Hepatocyte (in vitro differentiated cells): Measurements from ENCODE around the gene CNN3. TPM values are rescaled to one million over a fixed set of nuclear protein-coding genes. Genes with fewer than 3 reads are reported as not detected.
A peak's percentile ranks its signal among the peaks of the same experiment; 100 is the strongest.

Experiments used
- DNase-seq: peaks from one replicate; pipeline ENCODE4 v3.0.0-alpha.2; 2016; ENCODE audit warnings: low spot score
- H2AFZ ChIP-seq: fragments of 200-600 bp; sonication (generic); 2 replicates; pipeline ENCODE4 v1.6.0; 2016; ENCODE audit warnings: antibody characterized with exemption, mild to moderate bottlenecking
- H3K27ac ChIP-seq: fragments of 200-600 bp; sonication (generic); 2 replicates; pipeline ENCODE4 v1.5.1; 2016; ENCODE audit warnings: mild to moderate bottlenecking
- H3K27me3 ChIP-seq: fragments of 200-600 bp; sonication (generic); 2 replicates; pipeline ENCODE4 v1.6.1; 2016
- H3K36me3 ChIP-seq: fragments of 200-600 bp; sonication (generic); replicated peaks from 2 replicates; pipeline ENCODE4 v1.5.1; 2016; ENCODE audit warnings: low read depth; ENCODE audit not compliant: insufficient read depth
- H3K4me1 ChIP-seq: fragments of 200-600 bp; sonication (generic); 2 replicates; pipeline ENCODE4 v1.5.1; 2016; ENCODE audit warnings: mild to moderate bottlenecking, moderate library complexity; ENCODE audit not compliant: insufficient read depth
- H3K4me2 ChIP-seq: fragments of 200-600 bp; sonication (generic); 2 replicates; pipeline ENCODE4 v1.6.0; 2016
- H3K4me3 ChIP-seq: fragments of 200-600 bp; sonication (generic); 2 replicates; pipeline ENCODE4 v1.5.1; 2016; ENCODE audit warnings: mild to moderate bottlenecking
- H3K79me2 ChIP-seq: fragments of 200-600 bp; sonication (generic); 2 replicates; pipeline ENCODE4 v1.6.0; 2017; ENCODE audit warnings: mild to moderate bottlenecking
- H3K9me2 ChIP-seq: fragments of 200-600 bp; sonication (generic); replicated peaks from 2 replicates; pipeline ENCODE4 v1.6.0; 2017; ENCODE audit warnings: mild to moderate bottlenecking; ENCODE audit not compliant: insufficient read depth
- H3K9me3 ChIP-seq: fragments of 200-600 bp; sonication (generic); 2 replicates; pipeline ENCODE4 v1.5.1; 2016; ENCODE audit warnings: low read depth, mild to moderate bottlenecking
- H4K20me1 ChIP-seq: fragments of 200-600 bp; sonication (generic); 2 replicates; pipeline ENCODE4 v1.6.0; 2016; ENCODE audit warnings: mild to moderate bottlenecking; ENCODE audit not compliant: insufficient read depth, poor library complexity, severe bottlenecking
- CTCF ChIP-seq: fragments of 200-600 bp; sonication (generic); IDR thresholded peaks from 2 replicates; pipeline ENCODE4 v1.5.1; 2016; ENCODE audit warnings: antibody characterized with exemption, mild to moderate bottlenecking; ENCODE audit not compliant: poor library complexity
- EZH2 ChIP-seq: fragments of 200-600 bp; sonication (generic); IDR thresholded peaks from 2 replicates; pipeline ENCODE4 v1.6.1; 2016; ENCODE audit warnings: antibody characterized with exemption, mild to moderate bottlenecking, borderline replicate concordance
- EZH2phosphoT487 ChIP-seq: fragments of 200-600 bp; sonication (generic); IDR thresholded peaks from one replicate; pipeline ENCODE4 v1.6.1; 2018; ENCODE audit warnings: antibody characterized with exemption, mild to moderate bottlenecking, low read depth, moderate library complexity; ENCODE audit not compliant: unreplicated experiment, severe bottlenecking
- WGBS: methylation state at CpG from one replicate; pipeline ENCODE4 v1.1.6; 2016; ENCODE audit warnings: low lambda C conversion rate; ENCODE audit errors: missing lambda C conversion rate; 5-methylcytosine and 5-hydroxymethylcytosine counted together
- polyA plus RNA-seq: library from polyadenylated mRNA; unstranded; fragments of >200 nt; fragmentation: Nextera tagmentation; extraction: Ambion mirVana; gene quantifications from 2 replicates; pipeline ENCODE4 v1.2.1, GENCODE V29; 2016
- total RNA-seq: library from RNA; depleted of rRNA; stranded (reverse); fragments of >200 nt; gene quantifications from 2 replicates; pipeline ENCODE4 v1.2.3, GENCODE V29; 2014

The CNN3 gene
- total and polyA plus RNA-seq, 2 experiments from 2014 or later = 256 to 420 TPM

- WGBS = 29% methylated on average over 4 of the region's 4 CpGs
- TF ChIP-seq EZH2 (no peak), CTCF (no peak), EZH2phosphoT487 (no peak)
- Histone ChIP-seq H3K27me3 (no peaks in the 10 kb centered on the region), H3K36me3 (no peaks in the 10 kb centered on the region), H3K4me3 (no peak overlapping the region), H2AFZ (no peak overlapping the region), H3K79me2 (no peaks in the 10 kb centered on the region), H3K9me3 (no peaks in the 10 kb centered on the region), H3K4me1 (peaks cover 40% of the 10 kb centered on the region), H4K20me1 (no peaks in the 10 kb centered on the region), H3K4me2 (no peak overlapping the region), H3K9me2 (no peaks in the 10 kb centered on the region), H3K27ac (no peak overlapping the region)
- no peak for DNase-seq
Measured at GRCh38 chr1:94949681-94950661, 23.1 kb upstream of the CNN3 start.

GRCh38 chr1:94947437-94947836, 20.5 kb upstream of the CNN3 start:
- TF ChIP-seq CTCF = no peak
- no peak for TF ChIP-seq EZH2phosphoT487
- no peak for TF ChIP-seq EZH2
- 75% methylated on average over 1 of the region's 1 CpG for WGBS

GRCh38 chr1:94946886-94947285, 20.0 kb upstream of the CNN3 start:
- no peak for TF ChIP-seq EZH2phosphoT487
- H2AFZ ChIP-seq = no peak overlapping the region
- no peak for DNase-seq
- H3K27ac ChIP-seq = peak overlapping the region; percentile 47
- H3K9me3 ChIP-seq = no peaks in the 10 kb centered on the region
- H3K27me3 ChIP-seq = no peaks in the 10 kb centered on the region
- no peaks in the 10 kb centered on the region for H3K9me2 ChIP-seq
- no peaks in the 10 kb centered on the region for H3K79me2 ChIP-seq
- no peak overlapping the region for H3K4me3 ChIP-seq
- no peaks in the 10 kb centered on the region for H4K20me1 ChIP-seq
- 35% methylated on average over 3 of the region's 3 CpGs for WGBS
- no peak overlapping the region for H3K4me2 ChIP-seq
- no peaks in the 10 kb centered on the region for H3K36me3 ChIP-seq
- H3K4me1 ChIP-seq = peaks cover 28% of the 10 kb centered on the region

More at GRCh38 chr1:94947437-94947836, 20.5 kb upstream of the CNN3 start:
- no peaks in the 10 kb centered on the region for H4K20me1 ChIP-seq
- peaks cover 32% of the 10 kb centered on the region for H3K4me1 ChIP-seq
- no peaks in the 10 kb centered on the region for H3K79me2 ChIP-seq
- no peaks in the 10 kb centered on the region for H3K36me3 ChIP-seq
- H3K9me2 ChIP-seq = no peaks in the 10 kb centered on the region
- H2AFZ ChIP-seq = no peak overlapping the region
- H3K4me3 ChIP-seq = no peak overlapping the region
- H3K27ac ChIP-seq = peak overlapping the region; percentile 47
- H3K27me3 ChIP-seq = no peaks in the 10 kb centered on the region
- no peak overlapping the region for H3K4me2 ChIP-seq
- peak; percentile 33 for DNase-seq
- no peaks in the 10 kb centered on the region for H3K9me3 ChIP-seq
